Glomerular visceral epithelial cell (primary cell): ENCODE measurements around the gene C2orf76.
"Not testable (repeated sequence)": the region's sequence is repeated elsewhere in the genome, so short reads cannot be mapped to it uniquely, and the experiment has no call there.

Experiments
- DNase-seq: peaks from one replicate; pipeline ENCODE4 v3.0.0-alpha.2; 2016; ENCODE audit errors: extremely low spot score

C2orf76 gene

GRCh38 chr2:119366649-119367471, at the start of gene C2orf76, which contains the start of gene DBI:
C2orf76 (minus strand) TSS chr2:119366834; CDS start chr2:119339959, 26,875 bp downstream.
DBI (plus strand) TSS chr2:119366977; CDS start chr2:119367052, 75 bp downstream.
- peak; percentile 98 for DNase-seq

- DNase-seq = no peak
These were observed 49.0 kb upstream of the C2orf76 start for GRCh38 chr2:119415630-119416029.

- no peak for DNase-seq
These were observed 48.3 kb upstream of the C2orf76 start for GRCh38 chr2:119414894-119415293.

- no peak for DNase-seq
These were observed 42.9 kb upstream of the C2orf76 start for GRCh38 chr2:119409506-119409905.

GRCh38 chr2:119408221-119408619, 41.6 kb upstream of the C2orf76 start:
- no peak for DNase-seq

GRCh38 chr2:119407430-119408220, 41.0 kb upstream of the C2orf76 start:
- DNase-seq = peak; percentile 70

- DNase-seq = no peak
These were observed 38.5 kb upstream of the C2orf76 start for GRCh38 chr2:119405151-119405550.

- not testable (repeated sequence) for DNase-seq
These were observed 37.0 kb upstream of the C2orf76 start for GRCh38 chr2:119403618-119404017.

- DNase-seq = no peak
These were observed 36.3 kb upstream of the C2orf76 start for GRCh38 chr2:119402645-119403560.

GRCh38 chr2:119402106-119402505, 35.5 kb upstream of the C2orf76 start:
- DNase-seq = no peak

GRCh38 chr2:119397196-119397595, 30.6 kb upstream of the C2orf76 start:
- DNase-seq = no peak

GRCh38 chr2:119393971-119394748, 27.5 kb upstream of the C2orf76 start:
- DNase-seq = no peak

- DNase-seq = peak; percentile 66
These were observed 23.1 kb upstream of the C2orf76 start for GRCh38 chr2:119389615-119390306.

GRCh38 chr2:119387381-119388129, 20.9 kb upstream of the C2orf76 start:
- peak; percentile 94 for DNase-seq

GRCh38 chr2:119385466-119385865, 18.8 kb upstream of the C2orf76 start:
- DNase-seq = no peak

GRCh38 chr2:119384971-119385370, 18.3 kb upstream of the C2orf76 start:
- DNase-seq = no peak

GRCh38 chr2:119383410-119384140, 16.9 kb upstream of the C2orf76 start:
- DNase-seq = no peak

- no peak for DNase-seq
These were observed 11.9 kb upstream of the C2orf76 start for GRCh38 chr2:119378566-119378965.

GRCh38 chr2:119377993-119378345, 11.3 kb upstream of the C2orf76 start:
- DNase-seq = no peak
